Endothelial cell of umbilical vein (primary cell): Measurements from ENCODE around the gene OPN1SW. TPM values are rescaled to one million over a fixed set of nuclear protein-coding genes. Genes with fewer than 3 reads are reported as not detected.

ENCODE experiments used
- BruUV-seq: library from RNA; stranded (reverse); fragments of 400-500 nt; replicated peaks from 2 replicates; lab custom pipeline; 2021; lab: Mats Ljungman, UMichigan
- CTCF ChIA-PET: fragments of 300-600, 350-600 bp; sonication (Branson Sonifier 250); formaldehyde crosslinking; loops from one replicate; lab custom pipeline; 2021; ENCODE audit warnings: antibody characterized with exemption, inconsistent platforms; lab: Charles Lee
- POLR2A ChIA-PET: fragments of 300-600, 350-600 bp; sonication (Branson Sonifier 250); formaldehyde crosslinking; loops from one replicate; lab custom pipeline; 2021; ENCODE audit warnings: antibody characterized with exemption, inconsistent platforms; lab: Charles Lee
- DNase-seq: peaks from one replicate; pipeline ENCODE4 v3.0.0-alpha.2; 2011; ENCODE audit warnings: low read depth, low spot score
- FAIRE-seq: peaks from 2 replicates; lab custom pipeline; 2011; peaks lifted over from hg19 to GRCh38; lab: Jason Lieb, UNC
- H2AFZ ChIP-seq: 2 replicates; pipeline ENCODE4 v1.6.0; 2012; ENCODE audit warnings: low read depth, low read length, control low read depth, inconsistent platforms
- H3K27ac ChIP-seq: 2 replicates; pipeline ENCODE4 v1.5.1; 2011; ENCODE audit warnings: low read depth, mild to moderate bottlenecking, control low read depth, low read length, moderate library complexity; ENCODE audit not compliant: insufficient read depth
- H3K27me3 ChIP-seq, 2 experiments: 2 replicates each; pipeline versions ENCODE4 v1.6.0 to v1.6.1; 2011; ENCODE audit warnings: low read length in 2 of 2, mixed read lengths in 1 of 2; ENCODE audit not compliant: control insufficient read depth in 2 of 2, insufficient read depth in 2 of 2
- H3K36me3 ChIP-seq, 2 experiments: 2 replicates in 1 of 2; 3 replicates in 1 of 2; pipeline ENCODE4 v1.5.1; 2011; ENCODE audit warnings: low read length in 2 of 2, mild to moderate bottlenecking in 1 of 2, moderate library complexity in 1 of 2; ENCODE audit not compliant: control insufficient read depth in 2 of 2, insufficient read depth in 2 of 2; ENCODE audit errors: extremely low read depth in 1 of 2
- H3K4me1 ChIP-seq: 3 replicates; pipeline ENCODE4 v1.5.1; 2011; ENCODE audit warnings: mild to moderate bottlenecking, low read length; ENCODE audit not compliant: control insufficient read depth, insufficient read depth; ENCODE audit errors: extremely low read depth
- H3K4me2 ChIP-seq: 2 replicates; pipeline ENCODE4 v1.6.1; 2011; ENCODE audit warnings: low read length, control low read depth, mixed read lengths; ENCODE audit not compliant: insufficient read depth
- H3K4me3 ChIP-seq, 3 experiments: fragments of 200-600 bp in 1 of 3; sonication (generic), shearing (Covaris generic) in 1 of 3; replicated peaks in 1 of 3; 2 replicates each; pipeline ENCODE4 v1.5.1; 2011 to 2016; ENCODE audit warnings: control low read depth in 3 of 3, low read length in 3 of 3, mild to moderate bottlenecking in 2 of 3, inconsistent platforms in 1 of 3, low read depth in 1 of 3, moderate library complexity in 1 of 3; ENCODE audit not compliant: insufficient read depth in 1 of 3
- H3K79me2 ChIP-seq: 2 replicates; pipeline ENCODE4 v1.6.0; 2012; ENCODE audit warnings: low read length, inconsistent platforms; ENCODE audit not compliant: control insufficient read depth, insufficient read depth
- H3K9ac ChIP-seq: replicated peaks from 2 replicates; pipeline ENCODE3; 2011; ENCODE audit warnings: low read length, control low read depth; ENCODE audit not compliant: insufficient read depth; ENCODE audit errors: extremely low read depth
- H3K9me1 ChIP-seq: replicated peaks from 3 replicates; pipeline ENCODE4 v1.6.0; 2011; ENCODE audit warnings: mild to moderate bottlenecking, low read length; ENCODE audit not compliant: control insufficient read depth, insufficient read depth; ENCODE audit errors: extremely low read depth
- H3K9me3 ChIP-seq: replicated peaks from 2 replicates; pipeline ENCODE4 v1.5.1; 2012; ENCODE audit warnings: low read length, inconsistent platforms; ENCODE audit not compliant: control insufficient read depth, insufficient read depth
- H4K20me1 ChIP-seq: replicated peaks from 2 replicates; pipeline ENCODE3; 2011; ENCODE audit warnings: mild to moderate bottlenecking, low read length; ENCODE audit not compliant: control insufficient read depth, insufficient read depth; ENCODE audit errors: extremely low read depth
- CTCF ChIP-seq, 2 donors: IDR thresholded peaks; 1 replicate in 1 of 2; 2 replicates in 1 of 2; pipeline ENCODE4 v1.5.1; 2011; ENCODE audit warnings: low read length in 2 of 2, mild to moderate bottlenecking in 2 of 2, moderate library complexity in 2 of 2, control low read depth in 1 of 2, inconsistent platforms in 1 of 2, low read depth in 1 of 2; ENCODE audit not compliant: insufficient read depth in 1 of 2; ENCODE audit errors: extremely low read depth in 1 of 2
- FOS ChIP-seq: IDR thresholded peaks from 2 replicates; pipeline ENCODE4 v1.6.1; 2011; ENCODE audit warnings: mild to moderate bottlenecking, low read length, moderate library complexity, borderline replicate concordance; ENCODE audit not compliant: insufficient read depth
- JUN ChIP-seq: IDR thresholded peaks from 2 replicates; pipeline ENCODE4 v1.6.1; 2011; ENCODE audit warnings: borderline replicate concordance, low read depth; ENCODE audit not compliant: insufficient read length, insufficient read depth
- MYC ChIP-seq: IDR thresholded peaks from one replicate; pipeline ENCODE4 v1.6.1; 2011; ENCODE audit warnings: mild to moderate bottlenecking, low read depth, low read length
- POLR2A ChIP-seq: IDR thresholded peaks from 2 replicates; pipeline ENCODE4 v1.6.1; 2012; ENCODE audit warnings: low read depth, mild to moderate bottlenecking, control low read depth, low read length
- dilution Hi-C: fragments of 300-500 bp; cut with MboI; formaldehyde crosslinking; loops from one replicate; pipeline ENCODE4 v1.15.0; 2019; ENCODE audit warnings: low sequenced_read_pairs; ENCODE audit not compliant: extremely low pct_ligation_motif_present
- intact Hi-C: fragments of 100-400 bp; cut with micrococcal nuclease; formaldehyde crosslinking; loops from one replicate; pipeline ENCODE4 v1.10.0; 2022
- polyA plus RNA-seq, 4 experiments: library from polyadenylated mRNA; depleted of rRNA in 3 of 4; stranded (reverse) in 3 of 4; unstranded in 1 of 4; fragments of >200 nt; gene quantifications; 2 replicates each; pipeline versions ENCODE4 v1.2.1 to v1.2.3, GENCODE V29; 2011 to 2012; ENCODE audit warnings: missing spikeins in 1 of 4
- total RNA-seq: library from RNA; stranded (reverse); gene quantifications from 2 replicates; pipeline ENCODE4 v1.2.3, GENCODE V29; 2021
- TF ChIP-seq, protein P1 (sequence below): IDR thresholded peaks from 2 replicates; pipeline ENCODE4 v1.6.1; 2011; ENCODE audit not compliant: insufficient read depth, insufficient read length

Gene OPN1SW
- total and polyA plus RNA-seq, 2 donors (not counting 3 experiments of a cell fraction or from before 2014, with no cell fraction given), result not detected

GRCh38 chr7:128792471-128793180 is 17.0 kb upstream of the OPN1SW start:
- Histone ChIP-seq H3K27ac (no peak overlapping the region), H2AFZ (no peak overlapping the region), H4K20me1 (no peaks in the 10 kb centered on the region), H3K36me3 (no peaks in the 10 kb centered on the region), H3K4me1 (peaks cover 4% of the 10 kb centered on the region), H3K4me2 (no peak overlapping the region), H3K79me2 (no peaks in the 10 kb centered on the region), H3K27me3 (peaks cover 16 to 28% of the 10 kb centered on the region in 2 experiments), H3K9me3 (no peaks in the 10 kb centered on the region), H3K9me1 (no peaks in the 10 kb centered on the region), H3K4me3 (no peak overlapping the region), H3K9ac (no peak overlapping the region)
- intact Hi-C loops (no loop called here), dilution Hi-C loops (no loop called here)
- TF ChIP-seq JUN, result no peak
- no peak for TF ChIP-seq FOS
- TF ChIP-seq, protein P1, sequence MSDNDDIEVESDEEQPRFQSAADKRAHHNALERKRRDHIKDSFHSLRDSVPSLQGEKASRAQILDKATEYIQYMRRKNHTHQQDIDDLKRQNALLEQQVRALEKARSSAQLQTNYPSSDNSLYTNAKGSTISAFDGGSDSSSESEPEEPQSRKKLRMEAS, result no peak
- TF ChIP-seq CTCF (IDR thresholded peaks at IDR 0.05; ENCODE audit: extremely low read depth in 1 of 2, insufficient read depth in 1 of 2, low read depth in 1 of 2, low read length in 2 of 2), result no peak
- no peak for TF ChIP-seq POLR2A
- no peak for TF ChIP-seq MYC
- no peak for FAIRE-seq
- POLR2A ChIA-PET, result no interaction called here
- CTCF ChIA-PET, result interaction anchor here (0.7 to 1.2 kb wide), 2 partner anchors 90 to 289 kb away, joined by 3 to 4 read pairs; no protein-coding TSS in a partner anchor
- no TSS peak for BruUV-seq
- no peak for DNase-seq
